ENCODE results near the gene C1orf21.

Gene C1orf21

DNA sequence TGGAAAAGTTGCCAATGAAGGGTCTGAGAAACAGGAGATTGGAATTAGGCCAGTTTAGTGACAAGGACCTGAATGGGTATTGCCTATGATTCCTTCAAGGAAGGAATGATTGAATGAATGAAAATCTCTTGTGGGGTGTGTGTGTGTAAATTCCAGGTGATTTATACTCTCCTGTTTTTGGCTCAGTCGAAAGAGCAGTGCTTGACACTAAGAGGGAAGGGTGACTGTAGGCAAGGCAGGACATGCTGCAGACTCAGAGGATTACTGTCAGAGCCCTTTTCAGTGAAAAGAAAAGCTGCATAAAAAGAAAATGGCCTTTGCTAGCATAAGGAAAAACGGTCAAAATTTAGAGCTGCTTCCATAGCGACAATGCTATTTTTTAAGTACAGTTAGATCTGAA, 30.1 kb downstream of the C1orf21 start:
- Histone ChIP-seq H3K4me3 (ENCODE audit: insufficient read depth in 1 of 2, low read depth in 1 of 2, low read length in 2 of 2) (no peak overlapping the region), H3K9ac (ENCODE audit: low read length) (no peak overlapping the region), H2BK5ac (ENCODE audit: low read depth, low read length, poor library complexity, severe bottlenecking) (no peak overlapping the region), H4K91ac (ENCODE audit: low read length) (no peak overlapping the region), H3K23ac (ENCODE audit: low read length in 2 of 2) (no peak overlapping the region), H3K4me1 (ENCODE audit: control insufficient read depth, insufficient read depth, low read depth, low read length) (peaks cover 2% of the 10 kb centered on the region), H3K27me3 (ENCODE audit: control insufficient read depth in 1 of 2, insufficient read depth in 1 of 2, low read length in 2 of 2) (no peaks in the 10 kb centered on the region), H3K14ac (ENCODE audit: low read length in 2 of 2) (no peak overlapping the region), H2BK12ac (ENCODE audit: low read length in 2 of 2) (no peak overlapping the region), H3K27ac (ENCODE audit: low read length, poor library complexity, severe bottlenecking) (no peak overlapping the region), H2BK120ac (ENCODE audit: low read depth, low read length) (no peak overlapping the region), H3K9me3 (ENCODE audit: control insufficient read depth, low read length) (no peaks in the 10 kb centered on the region), H3K79me1 (replicated peaks; ENCODE audit: low read length, poor library complexity, severe bottlenecking) (peaks cover 22% of the 10 kb centered on the region), H2BK15ac (ENCODE audit: low read depth, poor library complexity, severe bottlenecking) (no peak overlapping the region), H3K4me2 (ENCODE audit: low read length, poor library complexity, severe bottlenecking) (no peak overlapping the region), H4K8ac (ENCODE audit: low read length) (no peak overlapping the region), H3K4ac (ENCODE audit: low read depth in 1 of 2, low read length in 2 of 2) (no peak overlapping the region), H3K36me3 (ENCODE audit: control insufficient read depth in 1 of 2, insufficient read depth in 2 of 2, low read depth in 1 of 2, low read length in 2 of 2) (peaks cover 0 to 6% of the 10 kb centered on the region in 2 experiments), H3K18ac (ENCODE audit: low read depth in 1 of 2, low read length in 2 of 2) (no peak overlapping the region), H2AFZ (ENCODE audit: low read depth, low read length) (no peak overlapping the region), H2AK5ac (ENCODE audit: low read length, severe bottlenecking) (no peak overlapping the region)
- WGBS: 54% methylated on average over 3 of the region's 3 CpGs
- no peak for DNase-seq

DNA sequence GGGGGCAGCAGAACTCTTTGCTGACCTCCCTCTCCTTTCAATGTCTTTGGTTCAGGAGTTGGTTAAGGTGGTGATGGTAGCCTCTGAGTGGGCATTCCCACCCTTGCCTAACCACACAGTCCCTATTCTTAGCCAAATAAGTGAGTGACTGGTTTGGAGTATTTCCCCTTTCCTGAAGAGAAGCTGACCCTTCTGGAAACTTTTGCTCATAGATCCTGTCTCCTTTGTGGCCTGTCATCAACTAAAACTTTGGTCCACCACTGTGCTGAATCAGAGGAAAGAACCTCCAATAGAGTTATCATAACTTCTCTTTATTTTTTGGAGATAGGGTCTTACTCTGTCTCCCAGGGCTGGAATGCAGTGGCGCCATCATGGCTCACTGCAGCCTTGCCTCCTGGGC, 31.1 kb downstream of the C1orf21 start:
- Histone ChIP-seq H3K4me1 (ENCODE audit: control insufficient read depth, insufficient read depth, low read depth, low read length) (peaks cover 2% of the 10 kb centered on the region), H3K23ac (ENCODE audit: low read length in 2 of 2) (no peak overlapping the region)
- 100% methylated on average over 1 of the region's 1 CpG for WGBS

DNA sequence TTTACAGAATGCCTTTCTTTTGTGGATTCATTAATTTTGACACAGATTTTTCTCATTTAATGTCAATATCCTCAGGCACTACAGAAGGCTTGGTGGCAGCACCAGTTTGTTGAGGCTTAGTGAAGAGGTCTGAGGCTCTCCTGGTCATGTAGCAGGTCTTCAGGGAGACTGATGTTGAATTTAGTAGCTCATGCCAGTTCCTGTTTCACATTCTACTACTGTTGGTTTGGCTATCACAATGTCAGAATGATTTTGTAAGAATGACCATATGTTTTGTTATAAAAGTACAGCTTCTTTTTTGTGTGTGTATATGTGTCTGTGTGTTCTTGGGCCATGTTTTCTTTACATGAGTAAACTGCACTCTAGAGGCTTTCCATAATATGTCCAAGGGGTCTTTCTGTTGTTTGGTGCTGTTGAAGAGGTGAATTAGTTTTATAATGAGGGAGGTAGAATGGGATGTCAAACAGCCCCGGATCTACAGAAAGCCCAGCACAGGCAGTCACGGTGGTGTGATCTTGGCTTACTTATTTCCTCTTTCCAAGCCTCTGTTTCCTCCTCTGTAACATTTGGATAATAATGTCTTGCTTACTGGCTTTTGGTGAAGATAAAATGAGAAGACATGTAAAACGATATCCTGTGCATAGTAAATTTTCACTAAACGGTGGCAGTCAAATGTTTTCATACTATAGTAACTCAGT, 32.0 kb downstream of the C1orf21 start:
- H2AFZ ChIP-seq (ENCODE audit: low read depth, low read length): no peak overlapping the region
- peaks cover 17% of the 10 kb centered on the region for H3K79me1 ChIP-seq (replicated peaks; ENCODE audit: low read length, poor library complexity, severe bottlenecking)
- no peak overlapping the region for H2BK5ac ChIP-seq (ENCODE audit: low read depth, low read length, poor library complexity, severe bottlenecking)
- H3K18ac ChIP-seq (ENCODE audit: low read depth in 1 of 2, low read length in 2 of 2): peak overlapping the region in 1 of 2 experiments; percentile 34
- H3K4me3 ChIP-seq (ENCODE audit: insufficient read depth in 1 of 2, low read depth in 1 of 2, low read length in 2 of 2): no peak overlapping the region
- H4K8ac ChIP-seq (ENCODE audit: low read length): peak overlapping the region; percentile 56
- WGBS: 36% methylated on average over 3 of the region's 4 CpGs
- H3K27me3 ChIP-seq (ENCODE audit: control insufficient read depth in 1 of 2, insufficient read depth in 1 of 2, low read length in 2 of 2): no peaks in the 10 kb centered on the region
- no peak overlapping the region for H3K14ac ChIP-seq (ENCODE audit: low read length in 2 of 2)
- H2AK5ac ChIP-seq (ENCODE audit: low read length, severe bottlenecking): no peak overlapping the region
- DNase-seq: peak; percentile 24
- H3K4ac ChIP-seq (ENCODE audit: low read depth in 1 of 2, low read length in 2 of 2): no peak overlapping the region
- peaks cover 2% of the 10 kb centered on the region for H3K4me1 ChIP-seq (ENCODE audit: control insufficient read depth, insufficient read depth, low read depth, low read length)
- no peak overlapping the region for H3K4me2 ChIP-seq (ENCODE audit: low read length, poor library complexity, severe bottlenecking)
- H3K9me3 ChIP-seq (ENCODE audit: control insufficient read depth, low read length): no peaks in the 10 kb centered on the region
- H4K91ac ChIP-seq (ENCODE audit: low read length): no peak overlapping the region
- H2BK15ac ChIP-seq (ENCODE audit: low read depth, poor library complexity, severe bottlenecking): peak overlapping the region; percentile 45
- no peak overlapping the region for H2BK120ac ChIP-seq (ENCODE audit: low read depth, low read length)
- peaks cover 0 to 8% of the 10 kb centered on the region in 2 experiments for H3K36me3 ChIP-seq (ENCODE audit: control insufficient read depth in 1 of 2, insufficient read depth in 2 of 2, low read depth in 1 of 2, low read length in 2 of 2)
- H3K23ac ChIP-seq (ENCODE audit: low read length in 2 of 2): no peak overlapping the region
- no peak overlapping the region for H3K9ac ChIP-seq (ENCODE audit: low read length)
- H2BK12ac ChIP-seq (ENCODE audit: low read length in 2 of 2): no peak overlapping the region
- H3K27ac ChIP-seq (ENCODE audit: low read length, poor library complexity, severe bottlenecking): no peak overlapping the region

More for the DNA sequence above, 31.1 kb downstream of the C1orf21 start:
- H2AFZ ChIP-seq (ENCODE audit: low read depth, low read length): no peak overlapping the region
- peak overlapping the region; percentile 78 for H4K8ac ChIP-seq (ENCODE audit: low read length)
- peak overlapping the region in 1 of 2 experiments; percentile 78 for H3K18ac ChIP-seq (ENCODE audit: low read depth in 1 of 2, low read length in 2 of 2)
- no peak overlapping the region for H2BK5ac ChIP-seq (ENCODE audit: low read depth, low read length, poor library complexity, severe bottlenecking)
- no peaks in the 10 kb centered on the region for H3K27me3 ChIP-seq (ENCODE audit: control insufficient read depth in 1 of 2, insufficient read depth in 1 of 2, low read length in 2 of 2)
- H3K4ac ChIP-seq (ENCODE audit: low read depth in 1 of 2, low read length in 2 of 2): no peak overlapping the region
- H3K4me2 ChIP-seq (ENCODE audit: low read length, poor library complexity, severe bottlenecking): no peak overlapping the region
- peak overlapping the region in 1 of 2 experiments; percentile 89 for H2BK12ac ChIP-seq (ENCODE audit: low read length in 2 of 2)
- H4K91ac ChIP-seq (ENCODE audit: low read length): peak overlapping the region; percentile 60
- peak; percentile 54 for DNase-seq
- peak overlapping the region; percentile 16 for H2BK15ac ChIP-seq (ENCODE audit: low read depth, poor library complexity, severe bottlenecking)
- H3K36me3 ChIP-seq (ENCODE audit: control insufficient read depth in 1 of 2, insufficient read depth in 2 of 2, low read depth in 1 of 2, low read length in 2 of 2): peaks cover 0 to 9% of the 10 kb centered on the region in 2 experiments
- no peak overlapping the region for H2AK5ac ChIP-seq (ENCODE audit: low read length, severe bottlenecking)
- H2BK120ac ChIP-seq (ENCODE audit: low read depth, low read length): no peak overlapping the region
- no peak overlapping the region for H3K9ac ChIP-seq (ENCODE audit: low read length)
- no peak overlapping the region for H3K4me3 ChIP-seq (ENCODE audit: insufficient read depth in 1 of 2, low read depth in 1 of 2, low read length in 2 of 2)
- no peak overlapping the region for H3K14ac ChIP-seq (ENCODE audit: low read length in 2 of 2)
- H3K27ac ChIP-seq (ENCODE audit: low read length, poor library complexity, severe bottlenecking): no peak overlapping the region
- H3K9me3 ChIP-seq (ENCODE audit: control insufficient read depth, low read length): no peaks in the 10 kb centered on the region
- peaks cover 21% of the 10 kb centered on the region for H3K79me1 ChIP-seq (replicated peaks; ENCODE audit: low read length, poor library complexity, severe bottlenecking)

DNA sequence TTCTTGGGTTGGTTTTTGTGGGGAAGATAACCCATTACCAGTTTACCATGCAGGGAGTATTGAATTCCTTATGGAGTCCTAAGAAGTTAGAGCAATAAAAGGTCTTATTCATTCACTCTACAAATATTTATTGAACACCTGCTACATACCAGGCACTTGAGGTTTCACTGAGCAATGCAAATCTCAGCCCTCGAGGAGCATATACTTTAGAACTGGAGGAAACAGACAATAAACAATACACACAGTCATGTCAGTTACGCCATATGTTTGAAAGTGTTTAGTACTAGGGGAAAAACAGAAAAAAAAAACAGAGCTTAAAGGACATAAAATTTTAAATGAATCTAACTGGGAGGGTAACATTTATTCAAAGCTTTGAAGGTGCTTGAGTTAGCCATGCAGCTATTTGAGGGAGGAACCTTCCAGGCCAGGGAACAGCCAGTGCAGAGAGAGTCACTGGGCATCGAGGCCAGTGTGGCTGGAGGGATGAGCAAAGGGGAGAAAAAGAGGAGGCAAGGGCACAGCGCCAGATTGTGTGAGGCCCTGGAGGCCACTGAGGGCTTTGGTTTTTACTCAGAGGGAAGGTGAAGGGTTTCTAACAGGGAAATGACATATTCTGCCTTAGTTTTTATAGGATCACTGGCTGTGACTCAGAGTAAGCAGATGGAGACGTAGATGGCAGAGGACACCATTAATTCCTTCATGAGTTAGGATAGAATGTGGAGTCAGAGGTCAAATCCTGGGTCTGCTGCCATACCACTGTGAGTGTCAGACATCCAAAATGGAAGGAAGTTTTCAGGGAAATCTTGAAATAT, 32.7 kb downstream of the C1orf21 start:
- Histone ChIP-seq H3K23ac (ENCODE audit: low read length in 2 of 2) (no peak overlapping the region), H3K4me2 (ENCODE audit: low read length, poor library complexity, severe bottlenecking) (no peak overlapping the region), H3K27ac (ENCODE audit: low read length, poor library complexity, severe bottlenecking) (no peak overlapping the region), H2BK5ac (ENCODE audit: low read depth, low read length, poor library complexity, severe bottlenecking) (no peak overlapping the region), H3K79me1 (replicated peaks; ENCODE audit: low read length, poor library complexity, severe bottlenecking) (peaks cover 11% of the 10 kb centered on the region), H2AK5ac (ENCODE audit: low read length, severe bottlenecking) (no peak overlapping the region), H3K4me3 (ENCODE audit: insufficient read depth in 1 of 2, low read depth in 1 of 2, low read length in 2 of 2) (no peak overlapping the region), H3K4ac (ENCODE audit: low read depth in 1 of 2, low read length in 2 of 2) (peak overlapping the region in 1 of 2 experiments; percentile 62), H3K14ac (ENCODE audit: low read length in 2 of 2) (no peak overlapping the region), H3K18ac (ENCODE audit: low read depth in 1 of 2, low read length in 2 of 2) (peak overlapping the region; percentile 38 to 94), H3K9ac (ENCODE audit: low read length) (no peak overlapping the region), H3K36me3 (ENCODE audit: control insufficient read depth in 1 of 2, insufficient read depth in 2 of 2, low read depth in 1 of 2, low read length in 2 of 2) (peaks cover 0 to 5% of the 10 kb centered on the region in 2 experiments), H2BK12ac (ENCODE audit: low read length in 2 of 2) (peak overlapping the region in 1 of 2 experiments; percentile 95), H3K9me3 (ENCODE audit: control insufficient read depth, low read length) (no peaks in the 10 kb centered on the region), H2BK15ac (ENCODE audit: low read depth, poor library complexity, severe bottlenecking) (no peak overlapping the region), H2BK120ac (ENCODE audit: low read depth, low read length) (peak overlapping the region; percentile 92), H3K27me3 (ENCODE audit: control insufficient read depth in 1 of 2, insufficient read depth in 1 of 2, low read length in 2 of 2) (no peaks in the 10 kb centered on the region), H3K4me1 (ENCODE audit: control insufficient read depth, insufficient read depth, low read depth, low read length) (peaks cover 2% of the 10 kb centered on the region), H2AFZ (ENCODE audit: low read depth, low read length) (no peak overlapping the region), H4K8ac (ENCODE audit: low read length) (peak overlapping the region; percentile 79), H4K91ac (ENCODE audit: low read length) (peak overlapping the region; percentile 90)
- DNase-seq: peak; percentile 88
- WGBS: 4% methylated on average over 5 of the region's 5 CpGs
